Heart right ventricle (tissue), 16 donors: ENCODE results near the gene DNAJB5. TPM values are rescaled to one million over a fixed set of nuclear protein-coding genes. Genes with fewer than 3 reads are reported as not detected.
A peak's percentile ranks its signal among the peaks of the same experiment; 100 is the strongest.

Experiments used
- ATAC-seq, 8 donors: fragments of 200-7000 bp; cut with Tn5 transposase; one replicate each; pipeline ENCODE4 v1.9.1; 2020; ENCODE audit warnings: mild to moderate bottlenecking in 8 of 8, moderate library complexity in 8 of 8, moderate number of reproducible peaks in 1 of 8
- DNase-seq, 2 donors: peaks; one replicate each; pipeline ENCODE4 v3.0.0-alpha.2; 2020
- H3K27ac ChIP-seq, 10 donors: fragments of 200-600 bp; sonication (generic) in 2 of 10; one replicate each; pipeline versions ENCODE4 v1.5.0 to v1.8.0; 2020 to 2022; ENCODE audit warnings: mild to moderate bottlenecking in 3 of 10
- H3K27me3 ChIP-seq, 7 donors: fragments of 200-600 bp; one replicate each; pipeline ENCODE4 v1.8.0; 2021 to 2022; ENCODE audit warnings: mild to moderate bottlenecking in 2 of 7
- H3K36me3 ChIP-seq, 9 donors: fragments of 200-600 bp; sonication (generic) in 1 of 9; one replicate each; pipeline versions ENCODE4 v1.5.0 to v1.8.0; 2020 to 2022; ENCODE audit warnings: mild to moderate bottlenecking in 2 of 9
- H3K4me1 ChIP-seq, 9 donors: fragments of 200-600 bp; sonication (generic) in 1 of 9; one replicate each; pipeline versions ENCODE4 v1.5.0 to v1.8.0; 2020 to 2022; ENCODE audit warnings: mild to moderate bottlenecking in 4 of 9
- H3K4me3 ChIP-seq, 10 donors: fragments of 200-600 bp; sonication (generic) in 2 of 10; one replicate each; pipeline versions ENCODE4 v1.5.0 to v1.8.0; 2020 to 2022; ENCODE audit warnings: mild to moderate bottlenecking in 7 of 10, moderate library complexity in 2 of 10
- H3K9me3 ChIP-seq, 11 donors: fragments of 200-600 bp in 10 of 11; sonication (generic) in 2 of 11; one replicate each; pipeline versions ENCODE4 v1.5.0 to v1.8.0; 2013 to 2022; ENCODE audit warnings: mild to moderate bottlenecking in 2 of 11, control low read depth in 1 of 11, moderate library complexity in 1 of 11
- CTCF ChIP-seq, 9 donors: fragments of 200-600 bp; sonication (generic) in 2 of 9; IDR thresholded peaks; one replicate each; pipeline versions ENCODE4 v1.5.0 to v1.8.0; 2021 to 2022; ENCODE audit warnings: antibody characterized with exemption in 9 of 9, mild to moderate bottlenecking in 5 of 9, moderate library complexity in 1 of 9
- WGBS, 2 donors: extraction: QIAGEN DNeasy Blood & Tissue Kit; methylation state at CpG; one replicate each; pipeline ENCODE4 v1.1.7; 2013; ENCODE audit warnings: inconsistent platforms in 1 of 2; 5-methylcytosine and 5-hydroxymethylcytosine counted together
- intact Hi-C, 10 donors: fragments of 100-400 bp; cut with DNase I; formaldehyde crosslinking; loops; one replicate each; pipeline versions ENCODE4 v1.11.1 to v1.14.2; 2022
- polyA plus RNA-seq, 2 donors: library from polyadenylated mRNA; stranded (reverse); fragments of 200-250 nt; gene quantifications; one replicate each; pipeline ENCODE4 v1.2.3, GENCODE V29; 2013
- total RNA-seq, 10 donors: library from RNA; stranded (reverse); fragmentation: NEBNext Ultra II Directional in 3 of 10; extraction: Animal tissue kit (Norgen Biotek cat#: 25700) in 3 of 10; gene quantifications; one replicate each; pipeline versions ENCODE4 v1.2.1 to v1.2.4, GENCODE V29; 2021 to 2023
- donor health status: Arrhythmogenic right ventricular cardiomyopathy.
- donor health status: ischemic (EF 13 %, LVEDD 7.1; RV severe dilation, severe dysfunction).
- donor health status: healthy with polysubstance abuse.
- donor health status: DM: no; HTN: yes; CAD: no.
- donor health status: DM: no; HTN: no; CAD: no.
- donor health status: ischemic (EF 25% LVEDD 6.9; RV normal size, moderate dysfunction).
- donor health status: ischemic (EF 25% LVEDD 5.7; RV mildly dilated, moderate dysfunction).
- donor health status: healthy.
- donor health status: DM: yes; HTN: yes; CAD: no.
- donor health status: Ischemic cardiomyopathy.
- donor health status: ischemic (EF 35%, LVEDD 5.7; RV mildly dilated, moderate dysfunction).
- donor health status: nonischemic (EF 11% LVEDD 7.7; RV severe dilation, severe dysfunction).
- donor health status: DM: yes; HTN: yes; CAD: no.
- donor health status: PGD.
- donor health status: ischemic (EF 29% LVEDD 5.4; RV normal size, mild dysfunction).
- donor health status: nonischemic (EF 23%, LVEDD 6.1; RV moderate dilation, normal function).

The DNAJB5 gene
- total and polyA plus RNA-seq, 12 donors = 44.0 to 206 (median 85.1) TPM

GRCh38 chr9:34961574-34962490 is 27.7 kb upstream of the DNAJB5 start:
- 52 to 64% methylated on average over 5 of the region's 5 CpGs for WGBS, 2 donors
- intact Hi-C loops = no loop called here

GRCh38 chr9:34962546-34962945 is 27.0 kb upstream of the DNAJB5 start:
- DNase-seq = no peak
- no peak overlapping the region for H3K27ac ChIP-seq
- TF ChIP-seq CTCF (IDR thresholded peaks at IDR 0.05) = no peak
- 85% methylated on average over 3 of the region's 3 CpGs for WGBS, 2 donors
- no peak for ATAC-seq
- peaks cover 0 to 26% (median 0%) of the 10 kb centered on the region in 9 donors for H3K4me1 ChIP-seq
- H3K4me3 ChIP-seq = no peak overlapping the region
- H3K27me3 ChIP-seq = peaks cover 0 to 93% (median 24%) of the 10 kb centered on the region in 7 donors
- no peaks in the 10 kb centered on the region for H3K36me3 ChIP-seq
- no peaks in the 10 kb centered on the region for H3K9me3 ChIP-seq
- intact Hi-C loops = no loop called here

More at GRCh38 chr9:34961574-34962490, 27.7 kb upstream of the DNAJB5 start:
- peaks cover 0 to 93% (median 25%) of the 10 kb centered on the region in 7 donors for H3K27me3 ChIP-seq
- peaks cover 0 to 30% (median 0%) of the 10 kb centered on the region in 9 donors for H3K4me1 ChIP-seq
- H3K36me3 ChIP-seq = no peaks in the 10 kb centered on the region
- no peak overlapping the region for H3K27ac ChIP-seq
- H3K9me3 ChIP-seq = no peaks in the 10 kb centered on the region
- H3K4me3 ChIP-seq = no peak overlapping the region
- DNase-seq = no peak
- peak in 7 of 8 donors; percentile 59 to 90 (median 73) for ATAC-seq
- TF ChIP-seq CTCF (IDR thresholded peaks at IDR 0.05) = no peak

GRCh38 chr9:34963552-34963951 is 26.0 kb upstream of the DNAJB5 start:
- no peak for TF ChIP-seq CTCF (IDR thresholded peaks at IDR 0.05)
- Histone ChIP-seq H3K4me1 (peaks cover 0 to 21% (median 0%) of the 10 kb centered on the region in 9 donors), H3K36me3 (no peaks in the 10 kb centered on the region), H3K27me3 (peaks cover 0 to 95% (median 23%) of the 10 kb centered on the region in 7 donors), H3K27ac (no peak overlapping the region), H3K4me3 (no peak overlapping the region), H3K9me3 (no peaks in the 10 kb centered on the region)
- 88% methylated on average over 2 of the region's 2 CpGs for WGBS, 2 donors
- ATAC-seq (no peak), DNase-seq (no peak)
- intact Hi-C loops = no loop called here

GRCh38 chr9:34964458-34964857 is 25.1 kb upstream of the DNAJB5 start:
- Histone ChIP-seq H3K27ac (no peak overlapping the region), H3K4me3 (no peak overlapping the region), H3K4me1 (peaks cover 0 to 21% (median 0%) of the 10 kb centered on the region in 9 donors), H3K9me3 (no peaks in the 10 kb centered on the region), H3K27me3 (peaks cover 0 to 92% (median 17%) of the 10 kb centered on the region in 7 donors), H3K36me3 (no peaks in the 10 kb centered on the region)
- TF ChIP-seq CTCF (IDR thresholded peaks at IDR 0.05) = no peak
- intact Hi-C loops = no loop called here
- DNase-seq (no peak), ATAC-seq (no peak)
- WGBS, 2 donors = 76 to 85% methylated on average over 3 of the region's 3 CpGs
